Measurements from ENCODE around the gene ISCA2. TPM values are rescaled to one million over a fixed set of nuclear protein-coding genes. Genes with fewer than 3 reads are reported as not detected.
"Not testable (repeated sequence)": the region's sequence is repeated elsewhere in the genome, so short reads cannot be mapped to it uniquely, and the experiment has no call there.

The ISCA2 gene, protein sequence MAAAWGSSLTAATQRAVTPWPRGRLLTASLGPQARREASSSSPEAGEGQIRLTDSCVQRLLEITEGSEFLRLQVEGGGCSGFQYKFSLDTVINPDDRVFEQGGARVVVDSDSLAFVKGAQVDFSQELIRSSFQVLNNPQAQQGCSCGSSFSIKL
- total RNA-seq (19.9 TPM), polyA plus RNA-seq (100 to 1,000 TPM in 2 of 4 donors, 10 to 100 TPM in 2; 81.8 to 114 (median 97.4) TPM)

DNA sequence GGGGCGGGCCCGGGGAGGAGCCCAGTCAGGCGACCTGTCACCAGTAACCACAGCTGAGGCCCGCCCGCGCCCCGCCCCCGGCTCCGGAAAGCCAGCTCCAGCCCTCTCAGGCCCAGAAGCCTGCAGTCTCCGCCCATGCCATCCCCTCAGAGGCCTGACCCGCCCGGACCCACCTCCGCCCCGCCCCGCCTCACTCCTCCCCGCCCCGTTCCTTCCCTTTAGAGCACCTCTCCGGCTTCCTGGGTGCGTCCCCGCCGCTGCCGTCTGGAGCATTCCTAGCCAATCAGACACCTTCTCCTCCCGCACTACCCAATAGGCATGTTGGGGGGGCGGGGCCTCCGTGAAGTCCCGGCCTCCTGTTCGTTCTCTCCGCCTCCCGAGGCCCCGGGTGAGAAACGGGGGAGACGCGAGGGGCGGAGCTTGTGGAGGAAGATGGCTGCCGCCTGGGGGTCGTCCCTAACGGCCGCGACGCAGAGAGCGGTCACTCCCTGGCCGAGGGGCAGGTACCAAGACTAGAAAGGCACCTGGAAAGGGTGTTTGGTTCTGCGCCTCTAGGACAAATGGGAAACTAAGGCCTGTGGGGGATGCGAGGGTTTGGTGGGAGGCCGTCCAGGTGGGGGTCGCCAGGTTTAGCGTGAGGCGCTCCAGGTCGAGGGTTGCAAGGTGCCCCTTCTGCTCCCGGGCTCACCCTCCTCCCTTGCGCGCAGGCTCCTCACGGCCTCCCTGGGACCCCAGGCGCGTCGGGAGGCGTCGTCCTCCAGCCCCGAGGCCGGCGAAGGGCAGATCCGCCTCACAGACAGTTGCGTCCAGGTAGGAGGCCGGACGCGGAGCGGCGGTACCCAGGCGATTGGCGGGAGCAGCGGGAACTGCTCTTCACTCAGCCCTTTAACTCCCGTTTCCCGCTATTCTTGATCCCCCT, at the start of gene ISCA2:
TSS of gene ISCA2 (plus strand) at position 423 of the 919 bp plus-strand sequence. CDS start at position 433, 10 bp downstream.
- Mint-ChIP-seq H3K9me3 (no peaks in the 10 kb centered on the region), H3K27ac (peak within 1 kb of the TSS in 2 of 3 donors; percentile 92 to 98), H3K27me3 (no peaks in the 10 kb centered on the region), H3K4me1 (peaks cover 0 to 43% (median 24%) of the 10 kb centered on the region in 4 donors), H3K4me3 (no peak within 1 kb of the TSS), H3K36me3 (peaks cover 10% of the 10 kb centered on the region)
- Histone ChIP-seq H3K36me3 (ENCODE audit: control insufficient read depth, insufficient read depth, low read length) (peaks cover 2% of the 10 kb centered on the region), H3K27ac (ENCODE audit: insufficient read depth, low read length, poor library complexity, severe bottlenecking) (peak within 1 kb of the TSS; percentile 78), H3K9me3 (ENCODE audit: control insufficient read depth in 2 of 2, low read length in 2 of 2) (no peaks in the 10 kb centered on the region), H3K27me3 (ENCODE audit: control insufficient read depth, insufficient read depth, low read length) (no peaks in the 10 kb centered on the region), H3K4me3 (ENCODE audit: low read depth, low read length) (peak within 1 kb of the TSS; percentile 86), H3K4me1 (ENCODE audit: control insufficient read depth, insufficient read depth, low read length, poor library complexity, severe bottlenecking) (peaks cover 48% of the 10 kb centered on the region)
- ATAC-seq (ENCODE audit: low read depth in 2 of 2): peak; percentile 93
- DNase-seq: peak; percentile 99 to 100 (median 99)

GRCh38 chr14:74444866-74445265, 48.7 kb upstream of the ISCA2 start:
- no peak overlapping the region for H3K4me3 Mint-ChIP-seq
- no peaks in the 10 kb centered on the region for H3K4me1 ChIP-seq (ENCODE audit: control insufficient read depth, insufficient read depth, low read length, poor library complexity, severe bottlenecking)

DNA sequence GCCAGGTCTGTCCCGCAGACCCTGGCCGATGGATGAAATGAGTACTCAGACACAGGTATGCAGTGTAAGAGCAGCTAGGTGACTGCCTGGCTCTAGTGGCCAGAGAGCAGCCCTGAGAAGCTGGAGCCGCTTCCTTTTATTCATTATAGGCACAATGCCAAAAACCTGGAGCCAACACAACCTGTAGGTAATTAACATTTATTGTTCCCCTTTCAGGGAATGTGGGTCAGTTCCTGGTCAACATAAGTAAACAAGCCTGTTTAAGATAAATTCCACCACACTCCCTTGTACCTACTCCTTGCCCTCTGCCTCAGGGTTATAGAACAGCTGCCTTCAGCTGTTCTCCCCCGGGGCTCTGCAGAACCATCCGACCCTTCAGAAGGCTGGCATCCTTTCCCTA, 39.2 kb upstream of the ISCA2 start:
- not testable (repeated sequence) for H3K27me3 ChIP-seq (ENCODE audit: control insufficient read depth, insufficient read depth, low read length); H3K36me3 Mint-ChIP-seq
- peaks cover 22% of the 10 kb centered on the region for H3K27me3 Mint-ChIP-seq

More at GRCh38 chr14:74444866-74445265, 48.7 kb upstream of the ISCA2 start:
- no peaks in the 10 kb centered on the region for H3K4me1 Mint-ChIP-seq
- no peaks in the 10 kb centered on the region for H3K36me3 ChIP-seq (ENCODE audit: control insufficient read depth, insufficient read depth, low read length)
- H3K9me3 Mint-ChIP-seq: peaks cover 0 to 3% (median 0%) of the 10 kb centered on the region in 7 donors
- no peaks in the 10 kb centered on the region for H3K9me3 ChIP-seq (ENCODE audit: control insufficient read depth in 2 of 2, low read length in 2 of 2)
- ATAC-seq (ENCODE audit: low read depth in 2 of 2) (no peak), DNase-seq (no peak)
- H3K27me3 ChIP-seq (ENCODE audit: control insufficient read depth, insufficient read depth, low read length): peaks cover 6% of the 10 kb centered on the region
- peaks cover 25% of the 10 kb centered on the region for H3K27me3 Mint-ChIP-seq
- no peaks in the 10 kb centered on the region for H3K36me3 Mint-ChIP-seq
- H3K27ac Mint-ChIP-seq: no peak overlapping the region
- no peak overlapping the region for H3K4me3 ChIP-seq (ENCODE audit: low read depth, low read length)
- H3K27ac ChIP-seq (ENCODE audit: insufficient read depth, low read length, poor library complexity, severe bottlenecking): no peak overlapping the region

DNA sequence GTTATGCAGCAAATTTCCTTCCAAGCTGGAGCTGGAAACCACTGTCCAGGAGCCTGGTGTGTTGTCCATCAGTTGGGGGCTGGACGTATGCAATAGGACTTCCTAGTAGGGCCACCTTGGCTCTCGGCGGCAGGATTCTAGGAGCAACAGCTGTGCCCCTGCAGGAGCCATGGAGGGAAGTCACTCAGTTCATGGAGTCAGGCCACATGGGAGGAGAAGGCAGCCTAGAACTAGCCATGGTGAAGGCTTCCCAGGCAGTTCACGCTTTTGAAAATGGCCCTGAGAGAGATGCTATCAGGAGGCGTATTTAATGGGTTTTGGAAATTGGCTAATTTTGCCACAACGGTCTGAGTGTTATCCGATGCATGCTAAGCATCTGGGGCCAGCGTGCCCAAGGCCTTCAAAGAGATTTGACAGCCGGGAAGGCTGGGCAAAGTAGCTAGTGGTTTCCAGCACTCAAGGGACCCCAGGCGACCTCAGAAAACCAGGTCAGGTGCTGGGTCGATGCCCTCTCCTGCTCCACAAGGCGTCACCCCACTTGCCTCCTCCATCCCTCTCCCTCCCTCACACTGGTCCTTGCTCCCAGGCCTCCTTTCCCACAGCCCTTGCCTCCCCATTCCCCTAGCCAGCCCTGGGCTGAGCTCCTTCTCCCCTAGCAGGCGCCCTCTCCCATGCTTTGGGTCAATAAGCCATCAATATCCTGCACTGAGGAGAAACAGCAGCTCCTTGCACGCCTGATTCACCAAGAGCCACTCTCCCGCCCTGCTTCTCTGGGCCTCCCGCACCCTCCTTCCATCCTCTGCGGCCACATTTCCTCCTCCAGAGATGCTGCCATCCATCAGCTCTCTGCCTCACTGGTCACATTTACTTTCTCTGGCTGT, 36.6 kb upstream of the ISCA2 start:
- Histone ChIP-seq H3K27ac (ENCODE audit: insufficient read depth, low read length, poor library complexity, severe bottlenecking) (no peak overlapping the region), H3K4me3 (ENCODE audit: low read depth, low read length) (no peak overlapping the region), H3K36me3 (ENCODE audit: control insufficient read depth, insufficient read depth, low read length) (no peaks in the 10 kb centered on the region), H3K9me3 (ENCODE audit: control insufficient read depth in 2 of 2, low read length in 2 of 2) (no peaks in the 10 kb centered on the region), H3K4me1 (ENCODE audit: control insufficient read depth, insufficient read depth, low read length, poor library complexity, severe bottlenecking) (no peaks in the 10 kb centered on the region), H3K27me3 (ENCODE audit: control insufficient read depth, insufficient read depth, low read length) (no peaks in the 10 kb centered on the region)
- peaks cover 15% of the 10 kb centered on the region for H3K27me3 Mint-ChIP-seq
- no peak overlapping the region for H3K4me3 Mint-ChIP-seq
- ATAC-seq (ENCODE audit: low read depth in 2 of 2) (no peak), DNase-seq (no peak)
- peak overlapping the region in 1 of 3 donors; percentile 57 for H3K27ac Mint-ChIP-seq
- no peaks in the 10 kb centered on the region for H3K4me1 Mint-ChIP-seq
- peaks cover 0 to 10% (median 0%) of the 10 kb centered on the region in 7 donors for H3K9me3 Mint-ChIP-seq
- H3K36me3 Mint-ChIP-seq: no peaks in the 10 kb centered on the region

More for the DNA sequence above, 39.2 kb upstream of the ISCA2 start:
- DNase-seq; H3K27ac Mint-ChIP-seq; H3K9me3 ChIP-seq (ENCODE audit: control insufficient read depth in 2 of 2, low read length in 2 of 2); H3K27ac ChIP-seq (ENCODE audit: insufficient read depth, low read length, poor library complexity, severe bottlenecking); H3K36me3 ChIP-seq (ENCODE audit: control insufficient read depth, insufficient read depth, low read length); ATAC-seq (ENCODE audit: low read depth in 2 of 2); H3K4me3 ChIP-seq (ENCODE audit: low read depth, low read length); H3K4me1 ChIP-seq (ENCODE audit: control insufficient read depth, insufficient read depth, low read length, poor library complexity, severe bottlenecking); H3K4me1 Mint-ChIP-seq; H3K4me3 Mint-ChIP-seq: not testable (repeated sequence)
- peaks cover 0 to 10% (median 0%) of the 10 kb centered on the region in 7 donors for H3K9me3 Mint-ChIP-seq

GRCh38 chr14:74457565-74457895, 36.0 kb upstream of the ISCA2 start:
- DNase-seq (no peak), ATAC-seq (ENCODE audit: low read depth in 2 of 2) (no peak)
- H3K27ac Mint-ChIP-seq: no peak overlapping the region
- H3K27ac ChIP-seq (ENCODE audit: insufficient read depth, low read length, poor library complexity, severe bottlenecking): no peak overlapping the region
- no peaks in the 10 kb centered on the region for H3K4me1 ChIP-seq (ENCODE audit: control insufficient read depth, insufficient read depth, low read length, poor library complexity, severe bottlenecking)
- H3K36me3 Mint-ChIP-seq: no peaks in the 10 kb centered on the region
- no peaks in the 10 kb centered on the region for H3K9me3 ChIP-seq (ENCODE audit: control insufficient read depth in 2 of 2, low read length in 2 of 2)
- H3K36me3 ChIP-seq (ENCODE audit: control insufficient read depth, insufficient read depth, low read length): no peaks in the 10 kb centered on the region
- H3K27me3 Mint-ChIP-seq: peaks cover 15% of the 10 kb centered on the region
- H3K9me3 Mint-ChIP-seq: peaks cover 0 to 6% (median 0%) of the 10 kb centered on the region in 7 donors
- H3K4me3 ChIP-seq (ENCODE audit: low read depth, low read length): no peak overlapping the region
- no peaks in the 10 kb centered on the region for H3K4me1 Mint-ChIP-seq
- H3K27me3 ChIP-seq (ENCODE audit: control insufficient read depth, insufficient read depth, low read length): no peaks in the 10 kb centered on the region
- H3K4me3 Mint-ChIP-seq: no peak overlapping the region

DNA sequence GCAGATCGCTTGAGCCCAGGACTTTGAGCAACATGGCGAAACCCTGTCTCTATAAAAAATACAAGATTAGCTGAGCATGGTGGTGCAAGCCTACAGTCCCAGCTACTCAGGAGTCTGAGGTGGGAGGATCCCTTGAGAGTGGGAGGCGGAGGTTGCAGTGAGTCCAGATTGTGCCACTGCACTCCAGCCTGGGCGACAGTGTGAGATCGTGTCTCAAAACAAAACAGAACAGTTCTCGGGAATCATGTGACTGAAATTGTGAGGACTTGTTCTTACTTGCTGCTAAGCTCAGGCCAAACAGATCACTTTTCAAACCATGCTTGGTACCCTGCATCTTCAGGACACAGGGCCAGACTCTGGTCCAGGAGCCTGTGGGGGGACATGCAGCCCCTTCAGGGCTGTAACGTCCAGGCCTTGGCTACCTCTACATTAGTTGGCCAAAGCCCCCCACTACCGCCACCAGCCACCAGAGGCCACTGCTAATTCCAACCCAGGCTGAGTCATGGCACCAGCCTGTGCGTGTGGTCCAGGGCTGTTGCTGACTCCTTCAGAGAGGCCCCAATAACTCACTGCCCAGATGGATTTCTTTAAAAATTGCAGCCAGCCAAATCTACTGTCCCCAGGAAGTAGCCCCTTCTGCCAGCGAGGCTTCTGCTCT, 34.1 kb upstream of the ISCA2 start:
- Histone ChIP-seq H3K4me1 (ENCODE audit: control insufficient read depth, insufficient read depth, low read length, poor library complexity, severe bottlenecking) (no peaks in the 10 kb centered on the region), H3K36me3 (ENCODE audit: control insufficient read depth, insufficient read depth, low read length) (no peaks in the 10 kb centered on the region), H3K27me3 (ENCODE audit: control insufficient read depth, insufficient read depth, low read length) (no peaks in the 10 kb centered on the region), H3K27ac (ENCODE audit: insufficient read depth, low read length, poor library complexity, severe bottlenecking) (no peak overlapping the region), H3K9me3 (ENCODE audit: control insufficient read depth in 2 of 2, low read length in 2 of 2) (no peaks in the 10 kb centered on the region), H3K4me3 (ENCODE audit: low read depth, low read length) (no peak overlapping the region)
- H3K27ac Mint-ChIP-seq: no peak overlapping the region
- DNase-seq (peak in 2 of 3 donors; percentile 3 to 9), ATAC-seq (ENCODE audit: low read depth in 2 of 2) (peak; percentile 55 to 67)
- H3K4me3 Mint-ChIP-seq: no peak overlapping the region
- H3K4me1 Mint-ChIP-seq: no peaks in the 10 kb centered on the region
- H3K27me3 Mint-ChIP-seq: peaks cover 16% of the 10 kb centered on the region
- no peaks in the 10 kb centered on the region for H3K36me3 Mint-ChIP-seq
- peaks cover 0 to 2% (median 0%) of the 10 kb centered on the region in 7 donors for H3K9me3 Mint-ChIP-seq

- Histone ChIP-seq H3K36me3 (ENCODE audit: control insufficient read depth, insufficient read depth, low read length) (no peaks in the 10 kb centered on the region), H3K27me3 (ENCODE audit: control insufficient read depth, insufficient read depth, low read length) (no peaks in the 10 kb centered on the region), H3K4me1 (ENCODE audit: control insufficient read depth, insufficient read depth, low read length, poor library complexity, severe bottlenecking) (no peaks in the 10 kb centered on the region), H3K4me3 (ENCODE audit: low read depth, low read length) (no peak overlapping the region), H3K9me3 (ENCODE audit: control insufficient read depth in 2 of 2, low read length in 2 of 2) (no peaks in the 10 kb centered on the region), H3K27ac (ENCODE audit: insufficient read depth, low read length, poor library complexity, severe bottlenecking) (no peak overlapping the region)
- ATAC-seq (ENCODE audit: low read depth in 2 of 2): no peak
- Mint-ChIP-seq H3K27me3 (peaks cover 16% of the 10 kb centered on the region), H3K27ac (peak overlapping the region in 1 of 3 donors; percentile 22), H3K9me3 (peaks cover 0 to 1% (median 0%) of the 10 kb centered on the region in 7 donors), H3K4me1 (no peaks in the 10 kb centered on the region), H3K36me3 (no peaks in the 10 kb centered on the region), H3K4me3 (no peak overlapping the region)
- no peak for DNase-seq
Observed at GRCh38 chr14:74459976-74460375, 33.6 kb upstream of the ISCA2 start.

Measured in CD4-positive, CD25-positive, alpha-beta regulatory T cell (primary cell).